Mucosa of rectum (tissue), 2 donors: ENCODE data around the gene KCNQ2.

Experiments
- H3K27ac ChIP-seq, 2 donors: one replicate each; pipeline ENCODE4 v1.7.0; 2013; ENCODE audit warnings: inconsistent platforms in 2 of 2, low read depth in 2 of 2, low read length in 2 of 2
- H3K27me3 ChIP-seq, 2 donors: one replicate each; pipeline ENCODE4 v1.7.0; 2013; ENCODE audit warnings: low read length in 2 of 2; ENCODE audit not compliant: control insufficient read depth in 2 of 2, insufficient read depth in 2 of 2
- H3K36me3 ChIP-seq, 2 donors: one replicate each; pipeline ENCODE4 v1.7.0; 2013; ENCODE audit warnings: low read length in 2 of 2; ENCODE audit not compliant: control insufficient read depth in 2 of 2, insufficient read depth in 2 of 2
- H3K4me1 ChIP-seq, 2 donors: one replicate each; pipeline ENCODE4 v1.7.0; 2013; ENCODE audit warnings: low read length in 2 of 2, mild to moderate bottlenecking in 1 of 2; ENCODE audit not compliant: control insufficient read depth in 2 of 2, insufficient read depth in 2 of 2
- H3K4me3 ChIP-seq, 2 donors: one replicate each; pipeline ENCODE4 v1.7.0; 2013; ENCODE audit warnings: low read length in 2 of 2
- H3K9ac ChIP-seq, 2 donors: one replicate each; pipeline ENCODE4 v1.7.0; 2013; ENCODE audit warnings: low read length in 2 of 2, low read depth in 1 of 2, mild to moderate bottlenecking in 1 of 2
- H3K9me3 ChIP-seq, 2 donors: one replicate each; pipeline ENCODE4 v1.7.0; 2013; ENCODE audit warnings: low read length in 2 of 2; ENCODE audit not compliant: control insufficient read depth in 2 of 2
- donor health status: healthy.
- donor health status: Normal muscosa, but diverticular disease.

KCNQ2 gene

DNA sequence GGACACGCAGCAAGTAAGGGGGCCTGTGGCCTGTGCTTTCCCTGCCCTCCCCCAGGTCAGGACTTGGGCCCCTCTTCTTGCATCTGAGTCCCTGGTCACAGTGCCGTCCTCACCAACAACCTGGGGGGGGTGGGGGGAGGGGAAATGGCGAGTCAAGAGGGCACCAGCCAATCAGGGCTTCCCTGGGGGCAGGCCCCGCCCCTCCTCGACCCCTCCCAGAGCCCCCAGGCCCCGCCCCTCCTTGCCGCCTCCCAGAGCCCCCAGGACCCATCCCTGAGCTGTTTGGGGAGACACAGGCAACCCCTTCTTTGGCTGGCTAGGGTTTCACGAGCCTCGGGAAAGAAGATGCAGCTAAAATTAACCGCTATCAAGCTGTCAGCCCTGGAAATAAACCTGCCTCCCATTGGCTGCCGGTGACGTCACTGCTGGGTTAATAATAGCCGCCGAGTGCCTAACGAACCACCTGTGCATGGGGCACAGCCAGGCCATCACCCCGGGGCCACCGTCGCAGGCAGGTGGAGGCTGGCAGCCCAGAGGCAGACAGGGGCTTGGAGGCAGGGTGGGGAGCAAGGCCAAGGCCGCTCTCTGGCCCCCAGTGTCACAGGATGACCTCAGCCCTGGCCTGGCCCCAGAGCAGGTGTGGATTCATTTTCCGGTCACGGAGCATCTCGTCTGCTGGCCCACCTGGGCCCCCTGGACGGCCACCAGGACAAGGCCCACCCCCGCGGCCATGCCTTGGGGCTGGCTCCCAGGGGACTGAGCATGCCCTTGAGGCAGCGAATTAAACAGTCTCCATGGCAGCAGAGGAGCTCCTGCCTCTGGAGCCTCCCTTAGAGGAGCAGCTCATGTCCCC, 29.6 kb upstream of the KCNQ2 start:
- no peak overlapping the region for H3K9ac ChIP-seq
- no peak overlapping the region for H3K27ac ChIP-seq

DNA sequence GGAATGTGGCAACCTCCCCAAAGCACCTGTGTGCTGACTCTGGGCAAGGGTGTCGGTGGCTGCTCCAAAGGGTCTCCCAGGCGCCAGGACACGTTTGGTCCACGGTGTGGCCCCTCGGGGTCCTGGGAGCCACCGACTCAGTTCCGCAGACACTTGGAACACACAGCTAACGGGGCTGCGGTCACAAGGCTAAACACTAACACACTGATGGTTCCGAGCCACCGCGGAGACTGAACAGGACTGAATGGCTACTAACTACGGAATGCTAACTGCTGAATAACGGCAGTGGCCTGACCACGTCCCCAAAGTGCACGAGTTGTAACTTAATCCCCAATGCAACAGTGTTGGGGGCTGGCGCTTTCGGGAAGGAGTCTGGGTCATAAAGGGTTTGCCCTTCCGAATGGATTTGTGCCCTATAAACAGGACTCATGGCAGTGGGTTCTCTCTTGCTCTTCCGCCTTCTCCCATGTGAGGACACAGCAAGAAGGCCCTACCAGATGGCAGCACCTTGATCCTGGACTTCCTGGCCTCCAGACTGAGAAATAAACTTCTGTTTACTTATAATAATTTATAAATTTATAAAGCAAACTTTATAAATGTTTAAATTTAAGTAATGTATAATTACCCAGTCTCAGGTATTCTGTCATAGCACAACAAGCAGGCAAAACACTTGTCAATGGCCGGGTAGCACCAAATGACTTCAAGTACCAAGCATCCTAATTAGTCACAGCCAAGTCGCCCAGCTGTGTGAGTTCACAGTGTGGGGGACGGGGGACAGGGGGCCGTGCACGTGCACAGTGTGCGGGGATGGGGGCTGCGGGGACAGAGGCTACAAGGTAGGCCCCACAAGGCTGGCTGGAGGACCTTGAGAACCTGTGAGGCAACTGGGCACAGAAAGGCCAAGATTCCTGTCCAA, 28.7 kb upstream of the KCNQ2 start:
- H3K36me3 ChIP-seq = no peaks in the 10 kb centered on the region
- H3K9ac ChIP-seq = no peak overlapping the region
- H3K27me3 ChIP-seq = peaks cover 18 to 25% of the 10 kb centered on the region in 2 donors
- no peak overlapping the region for H3K4me3 ChIP-seq
- peaks cover 0 to 3% of the 10 kb centered on the region in 2 donors for H3K9me3 ChIP-seq
- no peak overlapping the region for H3K27ac ChIP-seq
- peaks cover 2% of the 10 kb centered on the region in 2 donors for H3K4me1 ChIP-seq

More for the DNA sequence above, 29.6 kb upstream of the KCNQ2 start:
- Histone ChIP-seq H3K9me3 (peaks cover 0 to 3% of the 10 kb centered on the region in 2 donors), H3K4me1 (peaks cover 0 to 2% of the 10 kb centered on the region in 2 donors), H3K4me3 (no peak overlapping the region), H3K27me3 (peaks cover 14 to 25% of the 10 kb centered on the region in 2 donors), H3K36me3 (no peaks in the 10 kb centered on the region)

DNA sequence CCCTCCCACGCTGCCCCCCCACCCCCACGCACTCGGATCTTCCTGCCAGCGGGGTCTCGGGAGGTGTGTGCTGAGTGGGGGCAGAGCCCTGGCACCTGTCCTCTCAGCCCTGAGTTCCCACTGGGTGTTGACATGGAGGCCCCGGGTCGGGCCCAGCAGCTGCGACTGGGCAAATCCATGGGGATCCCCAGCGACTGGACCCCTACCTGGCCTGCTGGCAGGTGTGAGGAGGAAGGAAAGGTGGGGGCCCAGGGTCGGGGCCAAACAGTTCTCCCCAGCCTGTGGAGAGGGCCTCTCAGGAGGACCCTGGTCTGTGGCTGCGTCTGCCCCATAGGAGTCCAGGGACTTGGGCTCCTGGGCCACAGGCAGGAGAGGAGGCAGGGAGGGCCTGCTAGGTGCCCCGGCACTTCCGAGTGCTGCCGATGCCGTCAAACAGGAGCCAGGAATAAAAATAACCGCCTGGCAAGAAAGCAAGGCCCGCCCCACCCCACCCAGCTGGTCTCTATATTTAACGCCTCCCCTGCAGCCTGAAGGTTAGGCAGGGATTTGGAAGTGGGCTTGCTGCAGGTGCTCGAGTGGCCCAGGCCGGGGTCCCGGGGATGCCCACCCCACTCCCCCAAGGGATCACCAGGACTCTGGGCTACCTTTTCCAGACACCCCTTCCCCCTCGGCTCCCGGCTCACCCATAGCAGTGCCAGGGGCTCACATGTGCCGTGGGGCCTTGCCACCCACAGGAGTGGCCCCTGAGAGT, 27.9 kb upstream of the KCNQ2 start:
- Histone ChIP-seq H3K27me3 (peaks cover 21 to 25% of the 10 kb centered on the region in 2 donors), H3K4me1 (peaks cover 2% of the 10 kb centered on the region in 2 donors), H3K9me3 (no peaks in the 10 kb centered on the region), H3K4me3 (no peak overlapping the region), H3K9ac (no peak overlapping the region), H3K27ac (no peak overlapping the region), H3K36me3 (no peaks in the 10 kb centered on the region)

DNA sequence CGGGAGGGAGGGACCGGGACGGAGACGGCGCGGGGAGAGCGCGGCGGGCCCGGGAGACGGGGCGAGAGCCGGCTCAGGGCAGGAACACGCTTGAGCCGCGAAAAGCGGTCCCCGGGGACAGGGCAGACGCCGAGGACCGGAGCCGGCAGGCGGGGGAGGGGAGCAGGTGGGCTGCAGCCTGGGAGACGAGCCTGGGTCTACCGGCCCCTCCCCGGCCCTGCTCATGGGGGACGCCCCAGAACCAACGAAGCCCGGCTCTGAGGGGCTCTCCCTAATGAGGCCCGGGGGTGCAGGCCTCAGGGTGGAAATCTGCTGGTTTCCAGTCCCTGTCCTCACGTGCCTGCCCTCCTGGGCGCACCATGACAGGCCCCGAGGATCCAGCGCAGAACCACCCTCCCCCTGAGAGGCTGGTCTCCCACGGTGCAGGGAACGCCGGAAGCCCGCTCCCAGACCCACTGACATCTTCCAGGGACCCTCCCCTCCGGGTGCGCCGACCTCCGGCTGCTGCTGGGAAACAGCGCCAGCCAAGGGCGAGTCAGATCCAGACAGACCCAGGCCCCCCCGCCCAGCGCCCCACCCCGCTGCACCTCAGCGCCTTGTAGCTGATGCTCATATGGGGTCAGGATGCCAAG, 27.0 kb upstream of the KCNQ2 start:
- Histone ChIP-seq H3K27ac (no peak overlapping the region), H3K4me3 (no peak overlapping the region)

DNA sequence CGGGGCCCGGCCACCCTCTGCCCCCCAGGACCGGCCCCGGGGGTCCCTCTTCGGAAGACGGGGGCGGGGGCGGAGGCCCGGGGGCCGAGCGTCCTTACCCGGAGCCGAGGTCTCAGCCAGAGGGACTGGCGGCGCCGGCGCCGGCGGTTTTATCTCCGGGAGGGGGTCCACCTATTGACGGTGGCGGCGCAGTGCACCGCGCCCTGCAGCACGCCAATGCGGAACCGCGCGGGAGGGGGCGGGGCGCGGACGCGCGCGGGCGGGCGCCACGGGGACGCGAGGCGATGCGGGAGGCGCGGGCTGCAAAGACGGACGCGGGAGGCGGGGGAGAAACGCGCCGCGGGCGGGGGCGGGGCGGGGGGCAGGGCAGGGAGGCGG, 26.5 kb upstream of the KCNQ2 start, which contains the start of gene EEF1A2:
EEF1A2 (minus strand) TSS at position 124 of the 378 bp plus-strand sequence. CDS start 1,320 bp downstream, outside the sequence.
- Histone ChIP-seq H3K27ac (no peak within 1 kb of the TSS), H3K4me1 (peaks cover 2% of the 10 kb centered on the region in 2 donors), H3K27me3 (peaks cover 19 to 25% of the 10 kb centered on the region in 2 donors), H3K9me3 (no peaks in the 10 kb centered on the region), H3K4me3 (no peak within 1 kb of the TSS), H3K36me3 (no peaks in the 10 kb centered on the region), H3K9ac (no peak within 1 kb of the TSS)

More for the DNA sequence above, 27.0 kb upstream of the KCNQ2 start:
- Histone ChIP-seq H3K36me3 (no peaks in the 10 kb centered on the region), H3K4me1 (peaks cover 2% of the 10 kb centered on the region in 2 donors), H3K9ac (no peak overlapping the region), H3K9me3 (no peaks in the 10 kb centered on the region), H3K27me3 (peaks cover 21 to 25% of the 10 kb centered on the region in 2 donors)

DNA sequence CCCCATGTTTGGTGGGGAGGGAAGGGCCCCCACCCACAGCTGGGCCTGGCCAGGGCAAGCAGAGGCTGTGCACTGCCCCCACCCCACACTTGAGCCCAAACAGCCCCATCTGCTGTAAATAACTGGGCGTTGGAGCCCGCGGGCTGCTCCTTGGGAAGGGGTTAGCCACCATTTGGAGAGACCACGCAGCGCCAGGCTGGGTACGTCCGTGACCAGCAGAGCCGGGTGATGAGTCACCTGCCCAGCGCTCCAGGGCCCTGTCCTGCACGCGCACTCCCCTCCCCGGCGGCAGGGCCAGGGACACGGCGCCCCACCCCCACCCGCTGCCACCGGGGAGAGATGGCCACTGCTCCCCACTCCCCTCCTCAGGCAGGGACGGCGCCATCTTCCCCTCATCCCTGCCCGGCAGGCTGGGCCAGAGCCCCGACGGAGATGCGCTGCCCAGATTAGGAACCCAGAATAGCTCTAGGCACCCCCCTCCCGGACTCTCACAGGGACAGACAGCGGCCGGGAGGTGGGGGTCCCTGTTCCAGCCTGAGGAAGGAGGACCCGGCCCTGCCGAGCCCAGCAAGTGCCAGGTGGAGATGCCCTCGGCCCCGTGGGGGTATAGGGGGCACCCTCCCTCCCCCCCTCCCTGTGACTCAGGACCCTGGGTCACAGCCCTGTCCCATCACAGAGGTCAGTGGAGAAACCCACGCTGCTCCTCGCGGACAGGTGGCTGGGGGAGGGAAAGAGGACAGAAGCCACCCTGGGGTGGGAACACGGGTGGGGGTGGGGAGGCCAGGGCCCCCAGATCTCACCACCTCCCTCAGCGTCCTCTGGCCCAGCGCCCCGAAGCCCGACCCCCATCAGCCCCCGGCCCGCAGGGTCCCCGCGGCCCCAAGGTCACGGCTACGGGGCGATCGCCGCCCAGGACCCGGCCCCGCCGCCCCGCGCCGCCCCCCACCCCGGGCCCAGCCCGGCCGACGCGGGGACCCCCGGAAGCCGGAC, 25.8 kb upstream of the KCNQ2 start:
- Histone ChIP-seq H3K27ac (no peak overlapping the region), H3K4me1 (peaks cover 2% of the 10 kb centered on the region in 2 donors), H3K36me3 (no peaks in the 10 kb centered on the region), H3K9ac (no peak overlapping the region), H3K27me3 (peaks cover 18 to 25% of the 10 kb centered on the region in 2 donors), H3K9me3 (no peaks in the 10 kb centered on the region), H3K4me3 (no peak overlapping the region)

DNA sequence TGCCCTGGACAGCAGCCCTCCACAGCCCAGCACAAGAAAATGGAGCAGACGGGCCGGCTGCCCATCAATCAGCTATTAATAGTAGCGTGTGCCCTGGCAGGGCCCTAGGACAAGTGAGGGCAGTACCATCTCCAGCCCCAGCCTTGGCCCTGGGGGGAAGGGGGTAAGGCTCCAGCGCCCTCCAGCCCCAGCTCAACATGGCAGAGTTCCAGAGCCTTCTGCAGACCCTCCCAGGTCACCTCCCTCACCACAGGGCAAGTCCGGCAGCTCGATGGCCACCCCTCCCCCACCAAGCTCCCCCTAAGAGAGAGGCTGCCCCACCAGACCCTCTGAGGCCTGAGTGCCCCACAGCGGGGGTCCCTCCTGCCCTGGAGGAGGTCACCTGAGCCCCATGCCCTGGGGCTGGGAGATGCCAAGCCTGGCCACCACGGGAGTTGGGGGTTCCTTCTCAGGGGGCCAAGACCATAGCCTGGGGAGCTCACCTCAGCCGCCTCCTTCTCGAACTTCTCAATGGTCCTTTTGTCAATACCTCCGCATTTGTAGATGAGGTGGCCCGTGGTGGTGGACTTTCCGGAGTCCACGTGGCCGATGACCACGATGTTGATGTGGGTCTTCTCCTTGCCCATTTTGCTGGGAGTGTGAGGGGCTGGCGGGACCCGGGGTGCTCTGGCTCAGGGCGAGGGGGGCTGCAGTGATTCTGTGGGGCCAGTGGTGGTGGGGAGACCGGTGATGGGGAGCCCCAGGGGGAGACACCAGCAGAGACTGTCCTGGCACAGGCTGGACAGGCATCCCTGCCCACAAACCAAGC, 24.9 kb upstream of the KCNQ2 start:
- Histone ChIP-seq H3K4me3 (no peak overlapping the region), H3K27me3 (peaks cover 14 to 25% of the 10 kb centered on the region in 2 donors)

DNA sequence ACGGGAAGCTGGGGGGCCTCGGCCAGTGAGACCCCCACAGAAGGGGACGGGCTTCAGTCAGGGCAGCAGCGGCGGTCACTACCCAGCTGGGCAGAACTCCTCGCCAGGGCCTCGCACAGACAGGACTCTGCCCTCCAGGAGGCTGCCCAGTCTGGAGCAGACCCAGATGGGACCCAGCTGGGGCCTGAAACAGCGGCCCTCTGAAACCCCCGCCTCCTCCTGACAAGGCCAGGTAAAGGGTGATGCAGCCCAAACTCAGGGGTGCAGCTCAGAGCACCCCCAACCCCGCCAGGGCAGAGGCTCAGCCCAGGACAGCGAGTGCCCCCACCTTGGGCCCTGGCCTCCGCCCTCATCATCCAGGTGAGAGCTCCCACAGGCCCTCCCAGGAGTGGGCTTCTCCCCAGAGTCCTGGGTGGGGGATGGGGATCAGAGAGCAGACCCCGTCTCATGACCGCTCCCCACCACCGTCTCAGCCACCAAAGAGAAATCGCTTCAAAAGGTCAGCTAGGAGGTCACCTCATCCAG, 24.2 kb upstream of the KCNQ2 start:
- Histone ChIP-seq H3K27ac (no peak overlapping the region), H3K4me3 (peak overlapping the region; percentile 41 to 65), H3K4me1 (peaks cover 2% of the 10 kb centered on the region in 2 donors), H3K36me3 (no peaks in the 10 kb centered on the region), H3K9ac (peak overlapping the region in 1 of 2 donors; percentile 46), H3K9me3 (no peaks in the 10 kb centered on the region), H3K27me3 (peaks cover 14 to 22% of the 10 kb centered on the region in 2 donors)

More for the DNA sequence above, 24.9 kb upstream of the KCNQ2 start:
- Histone ChIP-seq H3K36me3 (no peaks in the 10 kb centered on the region), H3K4me1 (peaks cover 2% of the 10 kb centered on the region in 2 donors), H3K27ac (no peak overlapping the region), H3K9ac (no peak overlapping the region), H3K9me3 (no peaks in the 10 kb centered on the region)
